Esophagus squamous epithelium (tissue), 5 donors: ENCODE data around the gene ADGRA3. TPM values are rescaled to one million over a fixed set of nuclear protein-coding genes. Genes with fewer than 3 reads are reported as not detected.

Experiments used
- DNase-seq: peaks from one replicate; lab custom pipeline; 2025; lab: John Stamatoyannopoulos, UW
- H3K27ac ChIP-seq, 4 donors: fragments of 200-600 bp; sonication (generic); one replicate each; pipeline ENCODE4 v1.5.1; 2016 to 2019; ENCODE audit warnings: mild to moderate bottlenecking in 1 of 4
- H3K27me3 ChIP-seq, 4 donors: fragments of 200-600 bp; sonication (generic); 1 replicate in 3 of 4; 2 replicates in 1 of 4; pipeline versions ENCODE4 v1.5.1 to v1.6.0; 2017 to 2021; ENCODE audit warnings: antibody characterized with exemption in 1 of 4
- H3K36me3 ChIP-seq, 3 donors: fragments of 200-600 bp; sonication (generic); one replicate each; pipeline ENCODE4 v1.5.1; 2016 to 2019
- H3K4me1 ChIP-seq, 3 donors: fragments of 200-600 bp; sonication (generic); one replicate each; pipeline ENCODE4 v1.5.1; 2017 to 2019
- H3K4me3 ChIP-seq, 4 donors: fragments of 200-600 bp; sonication (generic); 1 replicate in 3 of 4; 2 replicates in 1 of 4; pipeline ENCODE4 v1.5.1; 2016 to 2019; ENCODE audit warnings: mild to moderate bottlenecking in 2 of 4, moderate library complexity in 1 of 4
- H3K9me3 ChIP-seq, 3 donors: fragments of 200-600 bp; sonication (generic); one replicate each; pipeline ENCODE4 v1.5.1; 2016 to 2019
- CTCF ChIP-seq, 6 experiments: fragments of 450-650 bp in 4 of 6; fragments of 200-600 bp in 2 of 6; sonication (generic) in 2 of 6; IDR thresholded peaks; one replicate each; pipeline ENCODE4 v1.5.1; 2016 to 2019; ENCODE audit warnings: antibody characterized with exemption in 6 of 6, mild to moderate bottlenecking in 4 of 6, moderate library complexity in 4 of 6
- POLR2A ChIP-seq, 4 donors: fragments of 450-650 bp; IDR thresholded peaks; one replicate each; pipeline ENCODE4 v1.6.1; 2017; ENCODE audit warnings: antibody characterized with exemption in 4 of 4, mild to moderate bottlenecking in 4 of 4, moderate library complexity in 3 of 4
- WGBS, 2 donors: methylation state at CpG; one replicate each; pipeline ENCODE4 v1.1.5; 2018; 5-methylcytosine and 5-hydroxymethylcytosine counted together
- intact Hi-C: fragments of 100-400 bp; cut with DNase I; formaldehyde crosslinking; loops from one replicate; pipeline ENCODE4 v1.15.0; 2022
- total RNA-seq, 4 donors: library from RNA; depleted of rRNA; stranded (reverse); fragments of >200 nt; gene quantifications; one replicate each; pipeline ENCODE4 v1.1.0, GENCODE V29; 2016
- donor health status: DM: yes; HTN: yes; CAD: no.

Gene ADGRA3
- total RNA-seq, 4 donors from 2014 or later, result 5.4 to 20.4 (median 12.9) TPM

GRCh38 chr4:22442956-22443355 is 72.9 kb downstream of the ADGRA3 start:
- no peaks in the 10 kb centered on the region for H3K4me1 ChIP-seq
- H3K27ac ChIP-seq, result no peak overlapping the region
- no peaks in the 10 kb centered on the region for H3K27me3 ChIP-seq
- intact Hi-C loops, result no loop called here
- DNase-seq, result no peak
- peaks cover 0 to 26% (median 0%) of the 10 kb centered on the region in 3 donors for H3K36me3 ChIP-seq
- no peak overlapping the region for H3K4me3 ChIP-seq
- WGBS, 2 donors, result 70 to 71% methylated on average over 2 of the region's 2 CpGs
- no peak for TF ChIP-seq CTCF (IDR thresholded peaks at IDR 0.05)
- no peak for TF ChIP-seq POLR2A (IDR thresholded peaks at IDR 0.05)
- no peaks in the 10 kb centered on the region for H3K9me3 ChIP-seq

- TF ChIP-seq POLR2A (IDR thresholded peaks at IDR 0.05) (no peak), CTCF (IDR thresholded peaks at IDR 0.05) (no peak)
- Histone ChIP-seq H3K36me3 (peaks cover 0 to 28% (median 0%) of the 10 kb centered on the region in 3 donors), H3K4me3 (no peak overlapping the region), H3K9me3 (no peaks in the 10 kb centered on the region), H3K27me3 (no peaks in the 10 kb centered on the region), H3K27ac (no peak overlapping the region), H3K4me1 (no peaks in the 10 kb centered on the region)
- no peak for DNase-seq
- intact Hi-C loops, result no loop called here
Measured at GRCh38 chr4:22440999-22441398, 74.9 kb downstream of the ADGRA3 start.

GRCh38 chr4:22439947-22440346 is 75.9 kb downstream of the ADGRA3 start:
- Histone ChIP-seq H3K36me3 (peaks cover 0 to 32% (median 0%) of the 10 kb centered on the region in 3 donors), H3K27ac (no peak overlapping the region), H3K4me3 (no peak overlapping the region), H3K4me1 (no peaks in the 10 kb centered on the region), H3K9me3 (no peaks in the 10 kb centered on the region), H3K27me3 (no peaks in the 10 kb centered on the region)
- 84 to 89% methylated on average over 2 of the region's 2 CpGs for WGBS, 2 donors
- no peak for DNase-seq
- TF ChIP-seq POLR2A (IDR thresholded peaks at IDR 0.05), result no peak
- no peak for TF ChIP-seq CTCF (IDR thresholded peaks at IDR 0.05)
- intact Hi-C loops, result no loop called here

- Histone ChIP-seq H3K9me3 (no peaks in the 10 kb centered on the region), H3K4me1 (no peaks in the 10 kb centered on the region), H3K36me3 (peaks cover 0 to 12% (median 0%) of the 10 kb centered on the region in 3 donors), H3K27ac (no peak overlapping the region), H3K27me3 (no peaks in the 10 kb centered on the region), H3K4me3 (no peak overlapping the region)
- TF ChIP-seq POLR2A (IDR thresholded peaks at IDR 0.05) (no peak), CTCF (IDR thresholded peaks at IDR 0.05) (no peak)
- WGBS, 2 donors, result 66 to 80% methylated on average over 2 of the region's 2 CpGs
- intact Hi-C loops, result no loop called here
- no peak for DNase-seq
Measured at GRCh38 chr4:22435652-22436051, 80.2 kb downstream of the ADGRA3 start.

- Histone ChIP-seq H3K4me1 (no peaks in the 10 kb centered on the region), H3K4me3 (no peak overlapping the region), H3K36me3 (peaks cover 0 to 12% (median 0%) of the 10 kb centered on the region in 3 donors), H3K27me3 (no peaks in the 10 kb centered on the region), H3K27ac (no peak overlapping the region), H3K9me3 (no peaks in the 10 kb centered on the region)
- 36 to 39% methylated on average over 6 of the region's 6 CpGs for WGBS, 2 donors
- intact Hi-C loops, result no loop called here
- peak in 1 of 6 experiments; percentile 23 for TF ChIP-seq CTCF (IDR thresholded peaks at IDR 0.05)
- TF ChIP-seq POLR2A (IDR thresholded peaks at IDR 0.05), result no peak
- DNase-seq, result no peak
Measured at GRCh38 chr4:22434895-22435294, 81.0 kb downstream of the ADGRA3 start.
